ENCODE measurements around the gene ASPHD1.
A peak's percentile ranks its signal among the peaks of the same experiment; 100 is the strongest.

ASPHD1 gene

DNA sequence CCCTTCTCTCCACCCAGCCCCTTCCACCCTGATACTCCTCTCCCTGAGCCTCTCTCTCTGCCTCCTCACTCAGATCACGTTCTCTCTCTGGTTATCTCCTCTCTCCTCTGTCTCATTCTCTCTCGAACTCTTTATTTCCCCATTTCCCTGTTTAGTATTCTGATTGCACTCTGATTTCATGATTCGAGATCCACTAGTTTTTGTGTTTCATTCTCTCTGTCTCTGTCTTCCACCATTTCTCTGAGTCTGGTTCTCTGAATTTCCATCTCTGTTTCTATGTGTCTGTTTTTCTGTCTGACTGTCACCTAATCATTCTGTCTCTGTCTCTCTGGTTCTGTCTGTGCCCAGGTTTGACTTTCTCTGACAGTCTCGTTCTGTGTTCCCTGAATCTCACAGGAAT is 3.0 kb upstream of the ASPHD1 start:
- no CpG with 5 or more reads among the region's 4 CpGs for WGBS (ENCODE audit: insufficient coverage, insufficient read length)
- no peaks in the 10 kb centered on the region; the same call in 1 of the 2 replicates for H3K36me3 ChIP-seq (ENCODE audit: control insufficient read depth, insufficient read depth, low read length)
- no peak overlapping the region for H3K4me3 ChIP-seq (ENCODE audit: low read length)
- no peaks in the 10 kb centered on the region for H3K9me3 ChIP-seq (ENCODE audit: control insufficient read depth, insufficient read depth, low read length)
- DNase-seq (ENCODE audit: low read depth, low spot score): no peak
- no peak overlapping the region for H3K27ac ChIP-seq (ENCODE audit: low read length)
- H3K4me1 ChIP-seq (ENCODE audit: control insufficient read depth, insufficient read depth, low read length): peaks cover 4% of the 10 kb centered on the region; the same call in 1 of the 2 replicates
- H3K27me3 ChIP-seq (ENCODE audit: control insufficient read depth, insufficient read depth, low read length): no peaks in the 10 kb centered on the region

DNA sequence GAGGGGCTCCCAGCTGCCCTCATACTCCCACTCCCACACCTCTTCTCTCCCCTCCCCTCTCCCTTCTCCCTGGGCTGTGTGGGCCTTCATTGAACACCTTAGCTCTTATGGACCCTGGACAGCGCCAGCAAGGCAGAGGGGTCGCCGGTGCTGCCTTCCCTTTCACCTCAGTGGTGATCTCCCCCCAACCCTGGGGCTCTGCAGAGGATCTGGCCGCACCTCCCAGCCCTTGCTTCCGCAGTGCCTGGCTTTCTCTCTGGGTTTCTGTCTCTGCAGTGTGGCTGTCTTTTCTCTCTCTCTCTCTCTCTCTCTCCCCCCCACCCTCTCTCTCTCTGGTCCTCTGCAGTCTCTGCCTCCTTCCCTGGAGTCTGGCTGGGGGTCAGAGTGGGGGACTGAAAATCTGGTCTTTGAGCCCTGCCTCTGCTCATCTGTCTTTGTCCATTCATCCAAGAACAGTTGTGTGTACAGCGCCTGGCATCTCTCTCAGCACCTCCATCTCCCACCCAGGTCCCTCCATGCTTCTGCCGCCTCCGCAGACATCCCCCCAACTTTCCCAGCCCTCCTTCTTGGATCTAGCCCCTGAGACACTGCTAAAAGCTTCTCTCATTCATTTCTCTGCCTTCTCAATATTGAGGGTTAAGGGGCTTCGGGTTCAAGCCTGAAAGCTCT is 2.0 kb upstream of the ASPHD1 start:
- Histone ChIP-seq H3K9me3 (ENCODE audit: control insufficient read depth, insufficient read depth, low read length) (no peaks in the 10 kb centered on the region), H3K4me1 (ENCODE audit: control insufficient read depth, insufficient read depth, low read length) (peaks cover 4% of the 10 kb centered on the region; the same call in 1 of the 2 replicates), H3K27me3 (ENCODE audit: control insufficient read depth, insufficient read depth, low read length) (no peaks in the 10 kb centered on the region), H3K4me3 (ENCODE audit: low read length) (peak overlapping the region; percentile 54; the same call in 1 of the 2 replicates), H3K36me3 (ENCODE audit: control insufficient read depth, insufficient read depth, low read length) (no peaks in the 10 kb centered on the region; the same call in 1 of the 2 replicates), H3K27ac (ENCODE audit: low read length) (no peak overlapping the region)
- no peak for DNase-seq (ENCODE audit: low read depth, low spot score)
- no CpG with 5 or more reads among the region's 9 CpGs for WGBS (ENCODE audit: insufficient coverage, insufficient read length)

DNA sequence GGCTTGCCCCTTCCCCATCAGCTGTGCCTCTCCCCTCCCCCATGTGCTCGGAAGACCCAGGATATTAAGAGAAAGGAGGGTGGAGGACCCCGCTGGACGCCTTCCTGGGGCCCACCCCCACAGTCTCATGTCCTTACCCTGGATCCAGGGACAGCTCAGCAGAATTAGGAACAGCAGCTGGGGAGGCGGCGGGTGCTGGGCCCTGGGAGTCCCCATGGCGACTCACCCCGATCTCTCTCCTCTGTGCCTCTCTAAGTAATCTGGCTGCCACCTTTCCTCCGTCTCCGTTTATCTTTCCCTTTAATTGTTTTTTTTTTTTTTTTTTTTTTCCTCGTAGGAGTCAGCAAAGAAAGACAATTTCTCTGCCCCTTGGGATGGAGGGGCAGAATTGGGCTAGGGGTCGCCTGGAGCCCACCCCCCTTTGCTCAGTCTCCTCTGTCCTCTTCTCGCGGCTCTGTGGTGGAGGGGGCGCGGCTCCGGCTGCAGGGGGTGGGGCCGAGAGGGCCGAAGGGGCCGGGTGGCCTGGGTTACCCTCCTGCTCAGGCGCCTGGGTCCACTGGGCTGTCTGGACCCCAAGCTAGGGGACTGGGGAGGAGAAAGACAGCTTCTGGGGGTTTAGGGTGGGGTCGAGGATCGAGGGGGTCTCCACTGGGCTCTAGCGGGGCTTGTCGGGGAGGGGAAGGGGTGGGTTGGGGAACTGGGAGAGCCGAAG is 1.3 kb upstream of the ASPHD1 start:
- peaks cover 4% of the 10 kb centered on the region; the same call in 1 of the 2 replicates for H3K4me1 ChIP-seq (ENCODE audit: control insufficient read depth, insufficient read depth, low read length)
- WGBS (ENCODE audit: insufficient coverage, insufficient read length): no CpG with 5 or more reads among the region's 25 CpGs
- no peaks in the 10 kb centered on the region; the same call in 1 of the 2 replicates for H3K36me3 ChIP-seq (ENCODE audit: control insufficient read depth, insufficient read depth, low read length)
- no peak for DNase-seq (ENCODE audit: low read depth, low spot score)
- H3K4me3 ChIP-seq (ENCODE audit: low read length): peak overlapping the region; percentile 54
- no peak overlapping the region for H3K27ac ChIP-seq (ENCODE audit: low read length)
- H3K27me3 ChIP-seq (ENCODE audit: control insufficient read depth, insufficient read depth, low read length): no peaks in the 10 kb centered on the region
- no peaks in the 10 kb centered on the region for H3K9me3 ChIP-seq (ENCODE audit: control insufficient read depth, insufficient read depth, low read length)

DNA sequence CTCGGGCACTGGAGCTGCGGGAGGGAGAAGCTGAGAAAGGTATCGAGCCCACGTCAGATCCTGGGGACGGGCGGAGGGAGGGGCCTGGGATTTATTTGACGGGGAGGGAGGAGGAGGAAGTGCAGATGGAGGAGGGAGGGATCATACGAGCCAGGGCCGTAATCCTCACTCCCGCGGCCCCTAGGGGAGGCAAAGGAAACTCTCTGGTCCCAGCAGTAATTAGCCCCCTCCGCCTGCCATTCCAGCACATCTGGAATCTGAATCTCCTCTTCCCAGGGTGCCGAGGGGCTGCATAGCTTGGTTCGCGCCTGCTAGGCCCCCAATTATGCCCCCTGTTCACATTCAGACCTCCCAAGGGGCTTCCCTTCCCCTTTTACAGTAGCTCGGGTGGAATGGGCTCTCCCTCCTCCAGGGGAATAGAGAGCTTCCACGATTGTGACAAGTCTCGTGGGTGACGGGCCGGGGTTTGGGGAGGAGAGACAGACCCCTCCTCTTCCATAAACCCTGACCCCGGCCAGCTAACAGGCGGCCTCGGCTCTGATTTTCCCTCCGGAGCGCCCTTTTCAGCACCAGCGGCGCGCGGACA is 679 bp upstream of the ASPHD1 start, which contains the start of gene SEZ6L2:
Gene SEZ6L2, minus strand, starts transcription at position 35 of the 586 bp plus-strand sequence. CDS start 531 bp downstream, outside the sequence.
- Histone ChIP-seq H3K4me1 (ENCODE audit: control insufficient read depth, insufficient read depth, low read length) (peaks cover 4% of the 10 kb centered on the region; the same call in 1 of the 2 replicates), H3K36me3 (ENCODE audit: control insufficient read depth, insufficient read depth, low read length) (peaks cover under 1% of the 10 kb centered on the region; the same call in 1 of the 2 replicates), H3K27ac (ENCODE audit: low read length) (no peak within 1 kb of the TSS), H3K9me3 (ENCODE audit: control insufficient read depth, insufficient read depth, low read length) (no peaks in the 10 kb centered on the region), H3K4me3 (ENCODE audit: low read length) (peak within 1 kb of the TSS; percentile 75), H3K27me3 (ENCODE audit: control insufficient read depth, insufficient read depth, low read length) (no peaks in the 10 kb centered on the region)
- WGBS (ENCODE audit: insufficient coverage, insufficient read length): no CpG with 5 or more reads among the region's 29 CpGs
- peak; percentile 85 for DNase-seq (ENCODE audit: low read depth, low spot score)

DNA sequence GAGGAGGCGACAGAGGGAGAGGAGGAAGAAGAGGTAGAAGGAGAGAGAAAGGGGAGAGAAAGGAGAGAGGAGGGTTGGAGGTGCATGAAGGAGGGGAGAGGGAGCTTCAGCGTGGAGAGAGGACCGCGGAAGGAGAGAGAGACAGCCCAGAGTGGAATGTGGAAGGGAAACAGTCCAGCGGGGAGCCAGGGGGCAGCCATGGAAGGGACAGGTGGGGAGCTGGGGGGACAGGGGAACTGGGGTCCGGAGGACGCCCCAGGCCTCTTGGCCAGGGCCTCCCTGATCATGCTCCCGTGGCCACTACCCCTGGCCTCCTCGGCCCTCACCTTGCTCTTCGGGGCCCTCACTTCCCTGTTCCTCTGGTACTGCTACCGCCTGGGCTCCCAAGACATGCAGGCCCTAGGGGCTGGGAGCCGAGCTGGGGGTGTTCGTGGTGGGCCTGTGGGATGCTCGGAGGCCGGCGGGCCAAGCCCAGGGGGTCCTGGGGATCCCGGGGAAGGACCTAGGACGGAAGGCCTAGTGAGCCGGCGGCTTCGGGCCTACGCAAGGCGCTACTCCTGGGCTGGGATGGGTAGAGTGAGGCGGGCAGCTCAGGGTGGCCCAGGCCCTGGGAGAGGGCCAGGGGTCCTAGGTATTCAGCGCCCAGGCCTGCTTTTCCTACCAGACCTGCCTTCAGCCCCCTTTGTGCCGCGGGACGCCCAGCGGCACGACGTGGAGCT is 759 bp downstream of the ASPHD1 start:
- H3K27ac ChIP-seq (ENCODE audit: low read length): no peak overlapping the region
- peak overlapping the region; percentile 75; the same call in 1 of the 2 replicates for H3K4me3 ChIP-seq (ENCODE audit: low read length)
- WGBS (ENCODE audit: insufficient coverage, insufficient read length): no CpG with 5 or more reads among the region's 31 CpGs

DNA sequence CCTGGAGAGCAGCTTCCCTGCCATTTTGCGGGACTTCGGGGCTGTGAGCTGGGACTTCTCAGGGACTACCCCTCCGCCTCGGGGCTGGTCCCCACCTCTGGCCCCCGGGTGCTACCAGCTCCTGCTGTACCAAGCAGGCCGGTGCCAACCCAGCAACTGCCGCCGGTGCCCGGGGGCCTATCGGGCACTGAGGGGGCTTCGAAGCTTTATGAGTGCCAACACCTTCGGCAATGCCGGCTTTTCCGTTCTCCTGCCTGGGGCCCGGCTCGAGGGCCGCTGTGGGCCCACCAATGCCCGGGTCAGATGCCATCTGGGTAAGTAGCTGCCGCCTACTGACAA is 1.3 kb downstream of the ASPHD1 start:
- H3K36me3 ChIP-seq (ENCODE audit: control insufficient read depth, insufficient read depth, low read length): peaks cover 3% of the 10 kb centered on the region; the same call in 1 of the 2 replicates
- no peak overlapping the region for H3K27ac ChIP-seq (ENCODE audit: low read length)
- H3K4me3 ChIP-seq (ENCODE audit: low read length): no peak overlapping the region
- H3K4me1 ChIP-seq (ENCODE audit: control insufficient read depth, insufficient read depth, low read length): peaks cover 4% of the 10 kb centered on the region; the same call in 1 of the 2 replicates
- no peaks in the 10 kb centered on the region for H3K9me3 ChIP-seq (ENCODE audit: control insufficient read depth, insufficient read depth, low read length)
- no peak for DNase-seq (ENCODE audit: low read depth, low spot score)
- no peaks in the 10 kb centered on the region for H3K27me3 ChIP-seq (ENCODE audit: control insufficient read depth, insufficient read depth, low read length)
- WGBS (ENCODE audit: insufficient coverage, insufficient read length): no CpG with 5 or more reads among the region's 19 CpGs

More for the DNA sequence above, 759 bp downstream of the ASPHD1 start:
- peaks cover 3% of the 10 kb centered on the region; the same call in 1 of the 2 replicates for H3K36me3 ChIP-seq (ENCODE audit: control insufficient read depth, insufficient read depth, low read length)
- DNase-seq (ENCODE audit: low read depth, low spot score): no peak
- no peaks in the 10 kb centered on the region for H3K27me3 ChIP-seq (ENCODE audit: control insufficient read depth, insufficient read depth, low read length)
- H3K4me1 ChIP-seq (ENCODE audit: control insufficient read depth, insufficient read depth, low read length): peaks cover 4% of the 10 kb centered on the region; the same call in 1 of the 2 replicates
- no peaks in the 10 kb centered on the region for H3K9me3 ChIP-seq (ENCODE audit: control insufficient read depth, insufficient read depth, low read length)

DNA sequence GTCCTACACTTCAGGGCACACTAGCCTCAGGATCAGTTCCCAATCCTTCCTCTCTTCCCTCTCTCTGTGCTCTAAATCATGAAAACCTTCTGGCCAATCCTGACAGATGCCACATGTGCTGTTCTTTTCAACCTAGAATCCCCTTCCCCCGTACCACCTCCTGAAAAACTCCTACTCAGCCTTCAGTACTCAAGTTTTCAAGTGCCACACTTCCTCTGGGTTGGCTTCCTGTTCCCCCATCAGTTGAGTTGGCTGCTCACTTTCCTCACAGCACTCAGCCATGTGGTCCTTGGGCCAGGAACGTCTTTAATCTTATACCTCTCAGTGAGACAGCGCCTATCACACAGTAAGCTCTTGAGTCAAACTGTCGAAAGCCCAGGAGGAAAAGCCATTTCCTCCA is 3.3 kb downstream of the ASPHD1 start:
- Histone ChIP-seq H3K27me3 (ENCODE audit: control insufficient read depth, insufficient read depth, low read length) (no peaks in the 10 kb centered on the region), H3K27ac (ENCODE audit: low read length) (no peak overlapping the region), H3K36me3 (ENCODE audit: control insufficient read depth, insufficient read depth, low read length) (peaks cover 3% of the 10 kb centered on the region; the same call in 1 of the 2 replicates), H3K4me1 (ENCODE audit: control insufficient read depth, insufficient read depth, low read length) (peaks cover 4% of the 10 kb centered on the region; the same call in 1 of the 2 replicates), H3K4me3 (ENCODE audit: low read length) (no peak overlapping the region), H3K9me3 (ENCODE audit: control insufficient read depth, insufficient read depth, low read length) (no peaks in the 10 kb centered on the region)
- DNase-seq (ENCODE audit: low read depth, low spot score): no peak
- no CpG with 5 or more reads among the region's 4 CpGs for WGBS (ENCODE audit: insufficient coverage, insufficient read length)

DNA sequence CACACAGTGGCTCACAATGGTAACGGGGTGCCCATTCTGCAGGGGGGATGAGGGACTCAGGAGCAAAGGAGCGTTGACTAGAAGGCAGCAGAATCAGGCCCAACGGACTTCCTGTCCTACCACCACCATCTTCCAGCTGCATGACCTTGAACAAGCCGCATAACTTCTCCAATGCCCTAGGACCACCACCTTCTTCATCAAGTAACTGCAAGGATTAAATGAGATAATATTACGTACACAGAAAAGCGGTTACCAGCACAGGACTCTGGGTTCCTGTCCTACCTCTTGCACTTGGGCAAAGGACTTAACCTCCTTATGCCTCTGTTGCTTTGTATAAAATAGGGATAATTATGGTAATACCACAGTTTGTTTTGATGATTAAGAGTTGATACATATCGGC is 4.7 kb downstream of the ASPHD1 start:
- Histone ChIP-seq H3K36me3 (ENCODE audit: control insufficient read depth, insufficient read depth, low read length) (peaks cover 3% of the 10 kb centered on the region; the same call in 1 of the 2 replicates), H3K4me3 (ENCODE audit: low read length) (no peak overlapping the region), H3K27ac (ENCODE audit: low read length) (no peak overlapping the region), H3K4me1 (ENCODE audit: control insufficient read depth, insufficient read depth, low read length) (peaks cover 4% of the 10 kb centered on the region; the same call in 1 of the 2 replicates), H3K9me3 (ENCODE audit: control insufficient read depth, insufficient read depth, low read length) (no peaks in the 10 kb centered on the region), H3K27me3 (ENCODE audit: control insufficient read depth, insufficient read depth, low read length) (no peaks in the 10 kb centered on the region)
- no peak for DNase-seq (ENCODE audit: low read depth, low spot score)
- WGBS (ENCODE audit: insufficient coverage, insufficient read length): no CpG with 5 or more reads among the region's 7 CpGs

DNA sequence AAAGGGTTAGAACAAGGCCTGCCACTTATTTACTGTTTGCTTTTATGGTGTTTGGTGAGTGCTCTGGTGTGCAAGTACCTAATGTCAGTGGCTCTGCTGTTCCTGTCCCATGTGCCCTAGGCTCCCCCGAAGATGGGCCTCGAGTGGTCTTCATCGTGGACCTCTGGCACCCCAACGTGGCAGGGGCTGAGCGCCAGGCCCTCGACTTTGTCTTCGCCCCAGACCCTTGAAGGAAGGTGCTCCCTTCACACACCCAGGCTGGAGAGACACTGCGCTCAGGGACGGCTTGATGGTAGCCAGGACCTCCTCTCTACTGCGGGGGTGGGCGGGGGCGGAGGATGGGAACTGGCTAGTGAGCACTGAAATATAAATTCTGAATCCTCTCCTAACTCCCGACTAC is 5.4 kb downstream of the ASPHD1 start:
- no peaks in the 10 kb centered on the region for H3K27me3 ChIP-seq (ENCODE audit: control insufficient read depth, insufficient read depth, low read length)
- peaks cover 3% of the 10 kb centered on the region; the same call in 1 of the 2 replicates for H3K36me3 ChIP-seq (ENCODE audit: control insufficient read depth, insufficient read depth, low read length)
- no peak overlapping the region for H3K27ac ChIP-seq (ENCODE audit: low read length)
- peaks cover 4% of the 10 kb centered on the region; the same call in 1 of the 2 replicates for H3K4me1 ChIP-seq (ENCODE audit: control insufficient read depth, insufficient read depth, low read length)
- DNase-seq (ENCODE audit: low read depth, low spot score): no peak
- H3K4me3 ChIP-seq (ENCODE audit: low read length): no peak overlapping the region
- no peaks in the 10 kb centered on the region for H3K9me3 ChIP-seq (ENCODE audit: control insufficient read depth, insufficient read depth, low read length)
- WGBS (ENCODE audit: insufficient coverage, insufficient read length): no CpG with 5 or more reads among the region's 13 CpGs
